ENCODE data around the gene GALNT8. TPM values are rescaled to one million over a fixed set of nuclear protein-coding genes. Genes with fewer than 3 reads are reported as not detected.

Gene GALNT8
- total and polyA plus RNA-seq, 10 of the 15 experiments (the other 5 are each of a cell fraction or from before 2014, with no cell fraction given), result 0.14 to 0.81 (median 0.31) TPM; not detected in 1

DNA sequence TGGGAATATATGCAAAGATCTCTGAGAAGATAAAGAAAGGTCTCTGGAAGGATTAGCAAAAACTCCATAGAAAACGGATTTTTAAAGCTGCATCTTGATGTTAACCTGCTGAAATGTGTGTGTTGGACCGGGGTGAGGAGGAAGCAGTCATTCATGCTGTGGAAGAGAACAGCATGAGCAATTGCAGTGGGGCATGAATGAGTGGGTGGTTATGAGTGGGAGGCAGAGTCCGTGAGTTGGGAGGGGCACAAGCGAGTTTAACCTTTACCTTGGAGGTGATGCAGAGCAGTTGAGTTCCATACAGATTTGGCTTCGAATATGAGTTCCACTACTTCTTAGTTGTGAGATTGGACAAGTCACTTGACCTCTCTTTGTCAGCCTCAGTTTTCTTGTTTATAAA, 29.4 kb upstream of the GALNT8 start (continued):
- TF ChIP-seq BHLHE40 (IDR thresholded peaks at IDR 0.05; ENCODE audit: borderline replicate concordance in 1 of 2, low read depth in 2 of 2, low read length in 1 of 2), result no peak
- no peak for TF ChIP-seq CBX3 (IDR thresholded peaks at IDR 0.05; ENCODE audit: borderline replicate concordance, low read depth)

DNA sequence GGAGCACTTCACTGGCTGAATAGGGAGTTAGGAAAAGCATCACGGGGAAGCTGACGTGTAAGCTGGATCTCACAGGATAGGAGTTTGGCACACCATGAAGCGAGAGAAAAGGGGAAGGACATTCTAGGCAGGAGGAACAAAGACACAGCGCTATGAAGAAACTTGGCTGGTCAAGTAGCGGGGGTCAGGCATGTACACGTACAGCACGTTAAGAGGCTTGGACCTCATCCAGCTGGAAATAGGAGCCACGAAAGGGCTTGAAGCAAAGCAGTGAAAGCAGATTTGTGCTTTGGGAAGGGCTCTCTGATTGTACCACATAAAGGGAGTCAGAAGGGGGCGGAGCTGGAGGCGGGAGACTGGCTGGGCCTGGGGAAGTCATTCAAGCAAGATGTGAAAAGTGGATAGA, 19.6 kb upstream of the GALNT8 start:
- FAIRE-seq (no peak), ATAC-seq (no peak), DNase-seq (ENCODE audit: low read depth, low spot score) (no peak)
- Histone ChIP-seq H4K20me1 (ENCODE audit: control insufficient read depth, insufficient read depth) (no peaks in the 10 kb centered on the region), H3K9ac (ENCODE audit: control insufficient read depth, insufficient read depth, low read length) (no peak overlapping the region), H3K27me3 (replicated peaks in 1 of 2; ENCODE audit: control insufficient read depth in 2 of 2, insufficient read depth in 2 of 2, low read length in 1 of 2) (no peaks in the 10 kb centered on the region), H3K36me3 (ENCODE audit: control insufficient read depth in 2 of 2, insufficient read depth in 2 of 2, low read length in 1 of 2) (no peaks in the 10 kb centered on the region), H3K9me3 (replicated peaks; ENCODE audit: control insufficient read depth, insufficient read depth, low read length) (no peaks in the 10 kb centered on the region), H2AFZ (ENCODE audit: control insufficient read depth, low read depth, low read length) (no peak overlapping the region), H3K4me3 (no peak overlapping the region), H3K4me1 (ENCODE audit: control insufficient read depth, insufficient read depth, low read length) (no peaks in the 10 kb centered on the region; the same call in 1 of the 2 replicates), H3K79me2 (ENCODE audit: control insufficient read depth, insufficient read depth, low read length) (no peaks in the 10 kb centered on the region), H3K27ac (ENCODE audit: control insufficient read depth, insufficient read depth) (no peak overlapping the region), H3K4me2 (ENCODE audit: control insufficient read depth, insufficient read depth) (no peak overlapping the region)
- intact Hi-C loops (cut with micrococcal nuclease; ENCODE audit: unreplicated experiment) (no loop called here), in situ Hi-C loops (cut with MboI) (no loop called here)
- CTCF ChIA-PET, result no interaction called here
- POLR2A ChIA-PET, result no interaction called here
- SMC1A ChIA-PET (ENCODE audit: uncharacterized antibody, unreplicated experiment), result no interaction called here
- no TSS peak for BruUV-seq (replicated peaks)
- WGBS (ENCODE audit: insufficient coverage, insufficient replicate concordance, low lambda C conversion rate, missing lambda C conversion rate), result 98% methylated on average over 10 of the region's 10 CpGs
- TF ChIP-seq CBFB (IDR thresholded peaks at IDR 0.05; ENCODE audit: low read depth), result no peak
- TF ChIP-seq NR2F1 (conservative IDR thresholded peaks at IDR 0.05), result no peak
- no peak for TF ChIP-seq RUNX3 (IDR thresholded peaks at IDR 0.05; ENCODE audit: low read length)
- TF ChIP-seq KLF5 (IDR thresholded peaks at IDR 0.05; ENCODE audit: partially characterized antibody), result no peak
- no peak for TF ChIP-seq SP1 (IDR thresholded peaks at IDR 0.05; ENCODE audit: low read depth, low read length)
- no peak for TF ChIP-seq NR2C1 (IDR thresholded peaks at IDR 0.05)
- no peak for TF ChIP-seq LARP7 (IDR thresholded peaks at IDR 0.05)
- TF ChIP-seq CBX3 (IDR thresholded peaks at IDR 0.05; ENCODE audit: borderline replicate concordance, low read depth), result no peak
- TF ChIP-seq, protein P1, sequence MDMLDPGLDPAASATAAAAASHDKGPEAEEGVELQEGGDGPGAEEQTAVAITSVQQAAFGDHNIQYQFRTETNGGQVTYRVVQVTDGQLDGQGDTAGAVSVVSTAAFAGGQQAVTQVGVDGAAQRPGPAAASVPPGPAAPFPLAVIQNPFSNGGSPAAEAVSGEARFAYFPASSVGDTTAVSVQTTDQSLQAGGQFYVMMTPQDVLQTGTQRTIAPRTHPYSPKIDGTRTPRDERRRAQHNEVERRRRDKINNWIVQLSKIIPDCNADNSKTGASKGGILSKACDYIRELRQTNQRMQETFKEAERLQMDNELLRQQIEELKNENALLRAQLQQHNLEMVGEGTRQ (IDR thresholded peaks at IDR 0.05; ENCODE audit: borderline replicate concordance, low read depth, low read length), result no peak
- no peak for TF ChIP-seq BMI1 (IDR thresholded peaks at IDR 0.05; ENCODE audit: borderline replicate concordance)
- TF ChIP-seq PML (IDR thresholded peaks at IDR 0.05; ENCODE audit: low read length), result no peak
- no peak for TF ChIP-seq GATAD2B (conservative IDR thresholded peaks at IDR 0.05; ENCODE audit: low read depth)
- TF ChIP-seq ZNF207 (IDR thresholded peaks at IDR 0.05; ENCODE audit: borderline replicate concordance), result no peak
- TF ChIP-seq SRF (IDR thresholded peaks at IDR 0.05; ENCODE audit: low read depth in 2 of 2, low read length in 2 of 2), result no peak
- TF ChIP-seq YY1 (IDR thresholded peaks at IDR 0.05; ENCODE audit: low read depth, low read length), result no peak
- no peak for TF ChIP-seq ZNF274 (IDR thresholded peaks at IDR 0.05; ENCODE audit: insufficient read depth, insufficient read length)
- TF ChIP-seq, protein P2, sequence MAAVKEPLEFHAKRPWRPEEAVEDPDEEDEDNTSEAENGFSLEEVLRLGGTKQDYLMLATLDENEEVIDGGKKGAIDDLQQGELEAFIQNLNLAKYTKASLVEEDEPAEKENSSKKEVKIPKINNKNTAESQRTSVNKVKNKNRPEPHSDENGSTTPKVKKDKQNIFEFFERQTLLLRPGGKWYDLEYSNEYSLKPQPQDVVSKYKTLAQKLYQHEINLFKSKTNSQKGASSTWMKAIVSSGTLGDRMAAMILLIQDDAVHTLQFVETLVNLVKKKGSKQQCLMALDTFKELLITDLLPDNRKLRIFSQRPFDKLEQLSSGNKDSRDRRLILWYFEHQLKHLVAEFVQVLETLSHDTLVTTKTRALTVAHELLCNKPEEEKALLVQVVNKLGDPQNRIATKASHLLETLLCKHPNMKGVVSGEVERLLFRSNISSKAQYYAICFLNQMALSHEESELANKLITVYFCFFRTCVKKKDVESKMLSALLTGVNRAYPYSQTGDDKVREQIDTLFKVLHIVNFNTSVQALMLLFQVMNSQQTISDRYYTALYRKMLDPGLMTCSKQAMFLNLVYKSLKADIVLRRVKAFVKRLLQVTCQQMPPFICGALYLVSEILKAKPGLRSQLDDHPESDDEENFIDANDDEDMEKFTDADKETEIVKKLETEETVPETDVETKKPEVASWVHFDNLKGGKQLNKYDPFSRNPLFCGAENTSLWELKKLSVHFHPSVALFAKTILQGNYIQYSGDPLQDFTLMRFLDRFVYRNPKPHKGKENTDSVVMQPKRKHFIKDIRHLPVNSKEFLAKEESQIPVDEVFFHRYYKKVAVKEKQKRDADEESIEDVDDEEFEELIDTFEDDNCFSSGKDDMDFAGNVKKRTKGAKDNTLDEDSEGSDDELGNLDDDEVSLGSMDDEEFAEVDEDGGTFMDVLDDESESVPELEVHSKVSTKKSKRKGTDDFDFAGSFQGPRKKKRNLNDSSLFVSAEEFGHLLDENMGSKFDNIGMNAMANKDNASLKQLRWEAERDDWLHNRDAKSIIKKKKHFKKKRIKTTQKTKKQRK (IDR thresholded peaks at IDR 0.05; ENCODE audit: low read depth, low read length), result no peak
- TF ChIP-seq, protein P3, sequence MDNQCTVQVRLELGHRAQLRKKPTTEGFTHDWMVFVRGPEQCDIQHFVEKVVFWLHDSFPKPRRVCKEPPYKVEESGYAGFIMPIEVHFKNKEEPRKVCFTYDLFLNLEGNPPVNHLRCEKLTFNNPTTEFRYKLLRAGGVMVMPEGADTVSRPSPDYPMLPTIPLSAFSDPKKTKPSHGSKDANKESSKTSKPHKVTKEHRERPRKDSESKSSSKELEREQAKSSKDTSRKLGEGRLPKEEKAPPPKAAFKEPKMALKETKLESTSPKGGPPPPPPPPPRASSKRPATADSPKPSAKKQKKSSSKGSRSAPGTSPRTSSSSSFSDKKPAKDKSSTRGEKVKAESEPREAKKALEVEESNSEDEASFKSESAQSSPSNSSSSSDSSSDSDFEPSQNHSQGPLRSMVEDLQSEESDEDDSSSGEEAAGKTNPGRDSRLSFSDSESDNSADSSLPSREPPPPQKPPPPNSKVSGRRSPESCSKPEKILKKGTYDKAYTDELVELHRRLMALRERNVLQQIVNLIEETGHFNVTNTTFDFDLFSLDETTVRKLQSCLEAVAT (IDR thresholded peaks at IDR 0.05), result no peak
- no peak for TF ChIP-seq NBN (IDR thresholded peaks at IDR 0.05)
- RAD21 ChIA-PET (ENCODE audit: unreplicated experiment), result no interaction called here
